ENCODE measurements around the gene GXYLT2. TPM values are rescaled to one million over a fixed set of nuclear protein-coding genes. Genes with fewer than 3 reads are reported as not detected.

GXYLT2 gene
- total RNA-seq, 1 experiment from 2014 or later: not detected

DNA sequence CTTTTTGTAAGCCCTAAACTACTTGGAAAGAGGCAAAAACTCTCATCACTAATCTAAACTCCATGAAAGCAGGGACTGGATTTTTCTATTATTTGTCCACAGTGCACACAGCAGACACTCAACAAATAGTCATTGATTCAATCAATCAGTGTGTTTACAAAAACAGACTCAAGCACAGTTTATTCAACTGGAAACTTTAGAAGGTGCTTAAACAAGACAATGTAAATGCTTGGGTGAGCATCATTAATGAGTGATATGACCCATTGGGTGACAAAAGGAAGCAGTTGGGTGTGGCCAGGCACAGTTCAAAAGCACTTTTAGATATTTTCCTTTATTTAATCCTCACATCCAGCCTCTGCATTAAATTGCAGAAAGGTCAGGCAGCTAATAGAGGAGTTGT lies 76.8 kb downstream of the GXYLT2 start:
- Histone ChIP-seq H3K9me3 (ENCODE audit: low read length) (no peaks in the 10 kb centered on the region), H3K9me2 (replicated peaks; ENCODE audit: insufficient read depth, low read length) (no peaks in the 10 kb centered on the region), H3K27ac (ENCODE audit: low read length) (no peak overlapping the region), H3K4me3 (ENCODE audit: low read length) (no peak overlapping the region), H3K36me3 (ENCODE audit: insufficient read depth, low read length) (no peaks in the 10 kb centered on the region), H3K4me2 (ENCODE audit: low read depth, low read length, poor library complexity, severe bottlenecking) (no peak overlapping the region), H2AFZ (ENCODE audit: low read length) (no peak overlapping the region), H3K79me2 (ENCODE audit: low read length) (no peaks in the 10 kb centered on the region), H3K4me1 (ENCODE audit: low read length) (no peaks in the 10 kb centered on the region), H4K20me1 (ENCODE audit: insufficient read depth, low read depth, low read length) (no peaks in the 10 kb centered on the region), H3K27me3 (ENCODE audit: low read length) (no peaks in the 10 kb centered on the region), H3K9ac (ENCODE audit: low read length) (no peak overlapping the region)
- DNase-seq: no peak

DNA sequence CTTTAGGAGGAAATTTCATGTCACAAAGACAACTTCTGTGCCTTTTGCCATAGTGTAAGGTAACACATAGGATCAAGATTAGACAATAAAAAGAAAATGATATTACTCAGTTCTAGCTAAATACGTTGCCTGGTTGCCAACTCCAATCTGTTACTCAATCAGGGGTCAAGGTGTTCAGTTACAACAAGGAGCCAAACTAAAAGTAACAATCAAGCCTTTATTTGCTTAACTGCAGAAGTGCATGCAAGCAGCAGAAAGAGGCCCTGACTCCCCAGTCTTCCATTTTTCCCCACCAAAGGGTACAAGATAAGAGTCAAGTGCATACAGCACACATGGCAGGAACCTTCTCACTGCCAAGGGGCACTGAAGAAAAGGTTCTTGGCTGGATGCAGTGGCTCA lies 80.4 kb downstream of the GXYLT2 start:
- no peaks in the 10 kb centered on the region for H4K20me1 ChIP-seq (ENCODE audit: insufficient read depth, low read depth, low read length)
- no peak overlapping the region for H3K27ac ChIP-seq (ENCODE audit: low read length)
- no peak overlapping the region for H3K9ac ChIP-seq (ENCODE audit: low read length)
- no peaks in the 10 kb centered on the region for H3K36me3 ChIP-seq (ENCODE audit: insufficient read depth, low read length)
- H2AFZ ChIP-seq (ENCODE audit: low read length): no peak overlapping the region
- DNase-seq: no peak
- no peaks in the 10 kb centered on the region for H3K79me2 ChIP-seq (ENCODE audit: low read length)
- no peaks in the 10 kb centered on the region for H3K9me2 ChIP-seq (replicated peaks; ENCODE audit: insufficient read depth, low read length)
- H3K27me3 ChIP-seq (ENCODE audit: low read length): no peaks in the 10 kb centered on the region
- no peak overlapping the region for H3K4me2 ChIP-seq (ENCODE audit: low read depth, low read length, poor library complexity, severe bottlenecking)
- no peaks in the 10 kb centered on the region for H3K9me3 ChIP-seq (ENCODE audit: low read length)
- H3K4me1 ChIP-seq (ENCODE audit: low read length): no peaks in the 10 kb centered on the region
- no peak overlapping the region for H3K4me3 ChIP-seq (ENCODE audit: low read length)

DNA sequence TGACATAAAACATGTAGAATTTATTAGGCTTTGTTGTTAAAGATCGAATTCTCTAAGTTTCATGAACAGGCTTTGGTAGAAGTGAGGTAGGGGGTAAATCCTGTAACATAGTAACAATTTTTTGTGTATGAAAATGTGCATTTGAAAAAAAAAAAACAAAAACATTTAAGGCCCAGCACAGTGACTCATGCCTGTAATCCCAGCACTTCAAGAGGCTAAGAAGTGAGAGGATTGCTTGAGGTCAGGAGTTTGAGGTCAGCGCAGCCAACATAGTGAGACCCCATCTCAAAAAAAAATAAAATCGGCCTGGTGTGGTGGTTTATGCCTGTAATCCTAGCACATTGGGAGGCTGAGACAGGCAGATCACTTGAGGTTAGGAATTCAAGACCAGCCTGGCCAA lies 81.9 kb downstream of the GXYLT2 start:
- no peak overlapping the region for H3K4me2 ChIP-seq (ENCODE audit: low read depth, low read length, poor library complexity, severe bottlenecking)
- H3K4me1 ChIP-seq (ENCODE audit: low read length): no peaks in the 10 kb centered on the region
- H3K9ac ChIP-seq (ENCODE audit: low read length): no peak overlapping the region
- no peaks in the 10 kb centered on the region for H3K9me3 ChIP-seq (ENCODE audit: low read length)
- no peak overlapping the region for H3K4me3 ChIP-seq (ENCODE audit: low read length)
- H3K27ac ChIP-seq (ENCODE audit: low read length): no peak overlapping the region
- no peak for DNase-seq
- no peak overlapping the region for H2AFZ ChIP-seq (ENCODE audit: low read length)
- no peaks in the 10 kb centered on the region for H3K27me3 ChIP-seq (ENCODE audit: low read length)
- no peaks in the 10 kb centered on the region for H3K79me2 ChIP-seq (ENCODE audit: low read length)
- no peaks in the 10 kb centered on the region for H3K9me2 ChIP-seq (replicated peaks; ENCODE audit: insufficient read depth, low read length)
- no peaks in the 10 kb centered on the region for H4K20me1 ChIP-seq (ENCODE audit: insufficient read depth, low read depth, low read length)
- H3K36me3 ChIP-seq (ENCODE audit: insufficient read depth, low read length): no peaks in the 10 kb centered on the region

DNA sequence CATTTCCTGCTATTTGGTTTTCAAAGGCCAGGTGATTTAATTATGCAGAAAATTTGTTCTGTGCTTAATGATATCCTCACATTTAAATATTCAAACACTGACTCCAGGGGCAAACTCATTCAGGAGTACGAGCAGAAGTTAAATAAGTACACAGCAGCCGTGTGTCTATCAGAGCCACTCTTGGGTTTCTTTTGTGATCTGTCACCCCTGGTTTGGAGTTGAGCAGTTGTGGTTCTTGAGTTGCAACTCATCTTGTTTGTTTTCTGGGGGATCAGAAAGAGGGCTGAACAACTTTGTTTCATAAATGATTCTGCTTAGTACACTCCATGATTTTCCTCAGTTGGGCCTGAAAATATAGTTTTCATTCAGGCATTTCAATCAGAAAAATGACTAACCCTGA lies 83.1 kb downstream of the GXYLT2 start:
- no peaks in the 10 kb centered on the region for H3K9me2 ChIP-seq (replicated peaks; ENCODE audit: insufficient read depth, low read length)
- no peaks in the 10 kb centered on the region for H3K79me2 ChIP-seq (ENCODE audit: low read length)
- H4K20me1 ChIP-seq (ENCODE audit: insufficient read depth, low read depth, low read length): no peaks in the 10 kb centered on the region

DNA sequence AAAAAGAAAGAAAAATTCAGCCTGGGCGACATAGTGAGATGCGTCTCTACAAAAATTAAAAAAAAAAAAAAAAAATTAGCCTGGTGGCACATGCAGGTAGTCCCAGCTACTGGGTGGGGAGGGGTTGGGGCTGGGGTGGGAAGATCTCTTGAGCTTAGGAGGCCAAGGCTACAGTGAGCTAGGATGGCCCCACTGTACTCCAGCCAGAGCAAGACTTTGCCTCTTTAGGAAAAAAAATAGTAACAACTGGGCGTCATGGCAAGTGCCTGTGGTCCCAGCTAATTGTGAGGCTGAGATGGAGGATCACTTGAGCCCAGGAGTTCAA lies 84.8 kb downstream of the GXYLT2 start:
- Histone ChIP-seq H3K9ac (ENCODE audit: low read length) (no peak overlapping the region), H3K9me2 (replicated peaks; ENCODE audit: insufficient read depth, low read length) (no peaks in the 10 kb centered on the region), H4K20me1 (ENCODE audit: insufficient read depth, low read depth, low read length) (no peaks in the 10 kb centered on the region), H2AFZ (ENCODE audit: low read length) (no peak overlapping the region), H3K9me3 (ENCODE audit: low read length) (no peaks in the 10 kb centered on the region), H3K79me2 (ENCODE audit: low read length) (no peaks in the 10 kb centered on the region), H3K27me3 (ENCODE audit: low read length) (no peaks in the 10 kb centered on the region), H3K4me2 (ENCODE audit: low read depth, low read length, poor library complexity, severe bottlenecking) (no peak overlapping the region), H3K4me3 (ENCODE audit: low read length) (no peak overlapping the region), H3K4me1 (ENCODE audit: low read length) (peaks cover 17% of the 10 kb centered on the region), H3K27ac (ENCODE audit: low read length) (no peak overlapping the region), H3K36me3 (ENCODE audit: insufficient read depth, low read length) (no peaks in the 10 kb centered on the region)
- DNase-seq: no peak

More for the DNA sequence above, 83.1 kb downstream of the GXYLT2 start:
- H3K27me3 ChIP-seq (ENCODE audit: low read length): no peaks in the 10 kb centered on the region
- H2AFZ ChIP-seq (ENCODE audit: low read length): no peak overlapping the region
- DNase-seq: no peak
- H3K27ac ChIP-seq (ENCODE audit: low read length): no peak overlapping the region
- no peak overlapping the region for H3K4me2 ChIP-seq (ENCODE audit: low read depth, low read length, poor library complexity, severe bottlenecking)
- H3K4me3 ChIP-seq (ENCODE audit: low read length): no peak overlapping the region
- H3K36me3 ChIP-seq (ENCODE audit: insufficient read depth, low read length): no peaks in the 10 kb centered on the region
- no peak overlapping the region for H3K9ac ChIP-seq (ENCODE audit: low read length)
- no peaks in the 10 kb centered on the region; the same call in 1 of the 2 replicates for H3K4me1 ChIP-seq (ENCODE audit: low read length)
- no peaks in the 10 kb centered on the region for H3K9me3 ChIP-seq (ENCODE audit: low read length)

DNA sequence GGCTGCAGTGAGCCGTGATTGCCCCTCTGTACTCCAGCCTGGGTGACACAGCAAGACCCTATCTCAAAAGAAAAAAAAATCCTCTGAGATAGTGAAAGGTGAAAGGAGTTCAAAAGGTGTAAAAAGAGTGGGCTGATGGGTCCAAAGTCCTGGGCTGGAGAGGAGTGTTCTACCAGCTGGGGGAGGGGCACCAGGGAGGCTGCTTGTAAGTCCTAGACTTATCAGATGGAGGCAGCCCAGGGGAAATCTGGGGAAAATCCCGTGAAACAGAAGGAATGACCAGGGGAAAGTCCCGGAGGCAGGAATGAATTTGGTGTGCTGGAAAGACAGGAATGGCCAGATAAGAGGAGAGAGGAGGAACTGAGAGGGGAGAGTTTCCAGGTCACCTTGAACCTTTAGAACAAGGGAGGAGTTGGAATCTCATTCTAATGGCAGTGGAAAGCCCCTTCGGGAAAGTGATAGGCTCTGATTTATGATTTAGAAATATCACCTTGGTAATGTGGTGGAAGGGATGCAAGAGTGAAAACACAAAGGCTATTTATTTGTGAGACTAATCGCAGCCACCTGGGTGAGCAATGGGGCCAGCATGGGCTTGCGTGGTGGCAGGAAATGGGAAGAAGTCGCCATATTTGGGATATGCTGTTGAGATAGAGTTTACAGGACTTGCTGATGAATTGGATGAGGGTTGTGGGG lies 85.3 kb downstream of the GXYLT2 start:
- Histone ChIP-seq H3K9me2 (replicated peaks; ENCODE audit: insufficient read depth, low read length) (no peaks in the 10 kb centered on the region), H3K4me3 (ENCODE audit: low read length) (no peak overlapping the region), H3K79me2 (ENCODE audit: low read length) (no peaks in the 10 kb centered on the region), H2AFZ (ENCODE audit: low read length) (no peak overlapping the region), H4K20me1 (ENCODE audit: insufficient read depth, low read depth, low read length) (no peaks in the 10 kb centered on the region), H3K27ac (ENCODE audit: low read length) (no peak overlapping the region), H3K4me1 (ENCODE audit: low read length) (peaks cover 18% of the 10 kb centered on the region), H3K9ac (ENCODE audit: low read length) (no peak overlapping the region), H3K27me3 (ENCODE audit: low read length) (no peaks in the 10 kb centered on the region), H3K9me3 (ENCODE audit: low read length) (no peaks in the 10 kb centered on the region), H3K36me3 (ENCODE audit: insufficient read depth, low read length) (no peaks in the 10 kb centered on the region), H3K4me2 (ENCODE audit: low read depth, low read length, poor library complexity, severe bottlenecking) (no peak overlapping the region)
- no peak for DNase-seq

DNA sequence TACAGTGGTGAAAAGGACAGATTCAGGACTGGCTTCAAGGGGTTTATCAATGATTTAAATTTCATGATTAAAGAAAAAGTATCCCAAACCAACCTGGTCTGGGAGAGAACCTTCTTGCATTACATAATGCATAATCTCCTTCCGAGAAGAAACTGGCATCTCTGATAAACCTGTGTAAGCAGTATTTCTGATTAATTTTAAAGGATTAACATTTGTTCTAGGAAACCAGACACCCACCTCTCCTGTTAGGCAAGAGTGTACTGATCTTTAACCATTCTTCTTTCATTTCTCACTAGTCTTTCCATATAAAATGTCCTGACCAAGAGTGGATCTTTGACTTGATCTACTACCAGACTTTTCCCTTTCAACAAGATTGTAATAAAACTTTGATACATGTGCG lies 85.9 kb downstream of the GXYLT2 start:
- H3K79me2 ChIP-seq (ENCODE audit: low read length): no peaks in the 10 kb centered on the region

DNA sequence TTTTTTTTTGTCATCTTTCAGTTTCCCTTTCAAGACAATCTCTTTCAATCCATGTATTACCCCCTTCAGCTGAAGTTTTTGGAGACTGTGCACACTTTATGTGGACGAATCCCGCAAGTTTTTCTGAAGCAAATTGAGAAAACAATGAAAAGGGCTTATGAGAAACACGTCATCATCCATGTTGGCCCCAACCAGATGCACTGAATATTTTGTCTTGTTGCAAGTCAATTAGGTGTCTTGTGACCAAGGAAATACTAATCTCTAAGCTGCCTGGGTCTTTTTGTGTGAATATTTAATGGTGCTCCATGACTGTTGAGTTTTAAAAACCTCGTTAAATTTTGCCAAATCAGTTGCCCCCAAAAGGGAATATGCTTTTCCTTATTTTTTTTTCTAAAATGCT lies 87.1 kb downstream of the GXYLT2 start:
- H3K9me2 ChIP-seq (replicated peaks; ENCODE audit: insufficient read depth, low read length): no peaks in the 10 kb centered on the region
- no peak overlapping the region for H3K27ac ChIP-seq (ENCODE audit: low read length)
- H3K27me3 ChIP-seq (ENCODE audit: low read length): no peaks in the 10 kb centered on the region
- no peaks in the 10 kb centered on the region for H4K20me1 ChIP-seq (ENCODE audit: insufficient read depth, low read depth, low read length)
- H3K9me3 ChIP-seq (ENCODE audit: low read length): no peaks in the 10 kb centered on the region
- H3K4me1 ChIP-seq (ENCODE audit: low read length): peaks cover 18% of the 10 kb centered on the region
- no peak overlapping the region for H3K4me3 ChIP-seq (ENCODE audit: low read length)
- H2AFZ ChIP-seq (ENCODE audit: low read length): no peak overlapping the region
- H3K9ac ChIP-seq (ENCODE audit: low read length): no peak overlapping the region
- H3K79me2 ChIP-seq (ENCODE audit: low read length): no peaks in the 10 kb centered on the region
- H3K4me2 ChIP-seq (ENCODE audit: low read depth, low read length, poor library complexity, severe bottlenecking): no peak overlapping the region
- no peak for DNase-seq
- no peaks in the 10 kb centered on the region for H3K36me3 ChIP-seq (ENCODE audit: insufficient read depth, low read length)

More for the DNA sequence above, 85.9 kb downstream of the GXYLT2 start:
- Histone ChIP-seq H3K9me3 (ENCODE audit: low read length) (no peaks in the 10 kb centered on the region), H3K4me1 (ENCODE audit: low read length) (peaks cover 18% of the 10 kb centered on the region), H3K4me3 (ENCODE audit: low read length) (no peak overlapping the region), H3K27ac (ENCODE audit: low read length) (no peak overlapping the region), H3K4me2 (ENCODE audit: low read depth, low read length, poor library complexity, severe bottlenecking) (no peak overlapping the region), H3K36me3 (ENCODE audit: insufficient read depth, low read length) (no peaks in the 10 kb centered on the region), H3K9ac (ENCODE audit: low read length) (no peak overlapping the region), H3K27me3 (ENCODE audit: low read length) (no peaks in the 10 kb centered on the region), H3K9me2 (replicated peaks; ENCODE audit: insufficient read depth, low read length) (no peaks in the 10 kb centered on the region), H4K20me1 (ENCODE audit: insufficient read depth, low read depth, low read length) (no peaks in the 10 kb centered on the region), H2AFZ (ENCODE audit: low read length) (no peak overlapping the region)
- DNase-seq: no peak
